HepG2 (cell line): ENCODE data around the gene MYH16. TPM values are rescaled to one million over a fixed set of nuclear protein-coding genes. Genes with fewer than 3 reads are reported as not detected.

Experiments
- ATAC-seq: fragments of 200-7000 bp; cut with Tn5 transposase; 3 replicates; pipeline ENCODE4 v1.9.1; 2020; ENCODE audit warnings: mild to moderate bottlenecking, moderate library complexity
- BruUV-seq: library from RNA; stranded (reverse); fragments of 400-500 nt; replicated peaks from 2 replicates; lab custom pipeline; 2021; lab: Mats Ljungman, UMichigan
- CTCF ChIA-PET: fragments of 300-600 bp; formaldehyde crosslinking; extraction: SDS; loops from one replicate; lab custom pipeline; 2021; ENCODE audit warnings: low total read pairs, inconsistent platforms, low intra/inter-chr PET ratio; lab: Yijun Ruan, JAX
- POLR2A ChIA-PET: fragments of 350-600 bp; sonication (Branson Sonifier 250); formaldehyde crosslinking; loops from one replicate; lab custom pipeline; 2020; ENCODE audit warnings: antibody characterized with exemption, inconsistent platforms; lab: Yijun Ruan, JAX
- DNase-seq: peaks from one replicate; pipeline ENCODE4 v3.0.0-alpha.2; 2015; ENCODE audit warnings: low spot score
- FAIRE-seq: peaks from 3 replicates; lab custom pipeline; 2011; peaks lifted over from hg19 to GRCh38; lab: Jason Lieb, UNC
- H2AFZ ChIP-seq: one replicate; pipeline ENCODE4 v1.6.1; 2011; ENCODE audit warnings: low read length, inconsistent platforms
- H3K27ac ChIP-seq: fragments of 300-600 bp; 3 replicates; pipeline ENCODE4 v1.8.0; 2011; ENCODE audit warnings: mixed run types, mild to moderate bottlenecking, mixed read lengths, low read length, inconsistent platforms; ENCODE audit not compliant: insufficient read depth; ENCODE audit errors: extremely low read length
- H3K27me3 ChIP-seq, 2 experiments: fragments of 200-600 bp in 1 of 2; 2 replicates in 1 of 2; 3 replicates in 1 of 2; pipeline versions ENCODE4 v1.6.0 to v1.8.0; 2011; ENCODE audit warnings: low read length in 2 of 2, mild to moderate bottlenecking in 2 of 2, moderate library complexity in 2 of 2, inconsistent platforms in 1 of 2; ENCODE audit not compliant: insufficient read depth in 2 of 2, control insufficient read depth in 1 of 2
- H3K36me3 ChIP-seq, 2 experiments: fragments of 200-600 bp in 1 of 2; replicated peaks in 1 of 2; 2 replicates in 1 of 2; 3 replicates in 1 of 2; pipeline versions ENCODE4 v1.5.1 to v1.8.0; 2011; ENCODE audit warnings: low read length in 2 of 2, inconsistent platforms in 1 of 2; ENCODE audit not compliant: insufficient read depth in 2 of 2, control insufficient read depth in 1 of 2
- H3K4me1 ChIP-seq: 2 replicates; pipeline ENCODE4 v1.5.1; 2012; ENCODE audit warnings: low read length, inconsistent platforms; ENCODE audit not compliant: insufficient read depth
- H3K4me2 ChIP-seq: 2 replicates; pipeline ENCODE4 v1.6.0; 2011; ENCODE audit warnings: low read depth, low read length, inconsistent platforms
- H3K4me3 ChIP-seq, 3 experiments: fragments of 200-600 bp in 1 of 3; sonication (generic), shearing (Covaris generic) in 1 of 3; replicated peaks in 1 of 3; 2 replicates each; pipeline ENCODE4 v1.5.1; 2011 to 2016; ENCODE audit warnings: low read length in 3 of 3, inconsistent platforms in 2 of 3, low read depth in 2 of 3, mild to moderate bottlenecking in 2 of 3, control low read depth in 1 of 3, mixed read lengths in 1 of 3; ENCODE audit not compliant: insufficient read depth in 1 of 3
- H3K79me2 ChIP-seq: one replicate; pipeline ENCODE4 v1.6.1; 2011; ENCODE audit warnings: low read length, inconsistent platforms; ENCODE audit not compliant: insufficient read depth
- H3K9ac ChIP-seq: 2 replicates; pipeline ENCODE4 v1.6.0; 2011; ENCODE audit warnings: mild to moderate bottlenecking, low read depth, low read length, inconsistent platforms; ENCODE audit not compliant: insufficient read depth
- H3K9me3 ChIP-seq: 2 replicates; pipeline ENCODE4 v1.5.1; 2012; ENCODE audit warnings: mild to moderate bottlenecking, low read length
- H4K20me1 ChIP-seq: 2 replicates; pipeline ENCODE4 v1.6.0; 2011; ENCODE audit warnings: inconsistent platforms, mild to moderate bottlenecking, low read length, moderate library complexity; ENCODE audit not compliant: insufficient read depth
- ARID4A ChIP-seq: sonication (generic); formaldehyde crosslinking; IDR thresholded peaks from 2 replicates; pipeline ENCODE4 v1.5.0; 2020; ENCODE audit warnings: mild to moderate bottlenecking, missing genetic modification reagents, borderline replicate concordance
- ATRX ChIP-seq: sonication (generic); formaldehyde crosslinking; IDR thresholded peaks from 2 replicates; pipeline ENCODE4 v1.4.0; 2020; ENCODE audit warnings: missing genetic modification reagents, borderline replicate concordance
- CHD2 ChIP-seq: IDR thresholded peaks from 2 replicates; pipeline ENCODE4 v1.6.1; 2011; ENCODE audit warnings: low read depth, low read length, improper control_type of control experiment
- HMG20B ChIP-seq: conservative IDR thresholded peaks from 2 replicates; pipeline ENCODE4 v1.6.1; 2016; ENCODE audit warnings: missing genetic modification reagents, missing compliant biosample characterization
- PAXIP1 ChIP-seq: sonication (generic); formaldehyde crosslinking; conservative IDR thresholded peaks from 2 replicates; pipeline ENCODE4 v1.4.0; 2020; ENCODE audit warnings: mild to moderate bottlenecking, missing genetic modification reagents, moderate library complexity
- RXRB ChIP-seq: IDR thresholded peaks from 2 replicates; pipeline ENCODE4 v1.6.1; 2016; ENCODE audit warnings: borderline replicate concordance, missing genetic modification reagents, missing compliant biosample characterization
- ZBTB3 ChIP-seq: sonication (generic); formaldehyde crosslinking; IDR thresholded peaks from 2 replicates; pipeline ENCODE4 v1.4.0; 2020; ENCODE audit warnings: low read depth, mild to moderate bottlenecking, moderate library complexity, missing genetic modification reagents, borderline replicate concordance
- ZNF329 ChIP-seq: sonication (generic); formaldehyde crosslinking; IDR thresholded peaks from 2 replicates; pipeline ENCODE4 v1.9.0; 2021; ENCODE audit warnings: low read depth, mild to moderate bottlenecking, missing genetic modification reagents
- ZNF781 ChIP-seq: sonication (generic); formaldehyde crosslinking; IDR thresholded peaks from 2 replicates; pipeline ENCODE4 v1.5.1; 2020; ENCODE audit warnings: borderline replicate concordance, mild to moderate bottlenecking, missing genetic modification reagents; ENCODE audit errors: not compliant biosample characterization
- ZSCAN31 ChIP-seq: sonication (generic); formaldehyde crosslinking; IDR thresholded peaks from 2 replicates; pipeline ENCODE4 v1.5.0; 2020; ENCODE audit warnings: low read depth, mild to moderate bottlenecking, missing genetic modification reagents
- WGBS: methylation state at CpG from one replicate; pipeline ENCODE4 v1.1.6; 2017; ENCODE audit warnings: low lambda C conversion rate; 5-methylcytosine and 5-hydroxymethylcytosine counted together
- in situ Hi-C: cut with HindIII; loops from 2 replicates; pipeline ENCODE4 v1.10.0; 2017; ENCODE audit warnings: low pct_unique_long_range_greater_than_20kb; ENCODE audit not compliant: extremely low pct_ligation_motif_present
- intact Hi-C: fragments of 100-400 bp; cut with micrococcal nuclease; formaldehyde crosslinking; loops from one replicate; pipeline ENCODE4 v1.10.0; 2022; ENCODE audit not compliant: unreplicated experiment
- polyA plus RNA-seq, 8 experiments: library from polyadenylated mRNA; depleted of rRNA in 3 of 8; stranded (reverse) in 7 of 8; unstranded in 1 of 8; fragments of >200 nt; fragmentation: Illumina TruSeq in 4 of 8; extraction: Trizol in 4 of 8; gene quantifications; 2 replicates each; pipeline versions ENCODE4 v1.2.1 to v1.2.3, GENCODE V29; 2011 to 2016; ENCODE audit warnings: low read depth in 4 of 8, missing spikeins in 1 of 8, mixed read lengths in 1 of 8; ENCODE audit not compliant: insufficient read depth in 1 of 8
- total RNA-seq, 5 experiments: library from RNA; depleted of rRNA; stranded (reverse); fragments of >200 nt; fragmentation: Illumina TruSeq; extraction: Trizol; gene quantifications; 2 replicates each; pipeline ENCODE4 v1.2.3, GENCODE V29; 2016; ENCODE audit warnings: low read depth in 1 of 5
- TF ChIP-seq, protein P1 (sequence below): sonication (generic); formaldehyde crosslinking; IDR thresholded peaks from 2 replicates; pipeline ENCODE4 v1.4.0; 2020; ENCODE audit warnings: mild to moderate bottlenecking, missing genetic modification reagents

MYH16 gene
- total and polyA plus RNA-seq, 2 of the 13 experiments (the other 11 are each of a cell fraction or from before 2014, with no cell fraction given) = 0.05 to 0.15 TPM

GRCh38 chr7:99293167-99293566 is 20.5 kb downstream of the MYH16 start:
- no peak overlapping the region for H3K4me2 ChIP-seq
- no peaks in the 10 kb centered on the region; a peak in 1 of 5 replicates for H3K27me3 ChIP-seq
- in situ Hi-C loops = no loop called here
- 82% methylated on average over 1 of the region's 1 CpG for WGBS
- H3K4me3 ChIP-seq = no peak overlapping the region
- BruUV-seq = no TSS peak
- peaks cover 13% of the 10 kb centered on the region; the same call in 1 of the 2 replicates for H3K4me1 ChIP-seq
- H3K9ac ChIP-seq = no peak overlapping the region
- ChIA-PET CTCF (no interaction called here), POLR2A (interaction anchor here (1.1 to 1.5 kb wide), 2 partner anchors 19 to 81 kb away, joined by 3 to 4 read pairs; no protein-coding TSS in a partner anchor)
- FAIRE-seq = no peak
- H3K79me2 ChIP-seq = no peaks in the 10 kb centered on the region
- no peak for DNase-seq
- no peaks in the 10 kb centered on the region for H4K20me1 ChIP-seq
- no peak overlapping the region for H3K27ac ChIP-seq
- no peak; the same call in 2 of the 3 replicates for ATAC-seq
- H2AFZ ChIP-seq = no peak overlapping the region
- intact Hi-C loops = no loop called here
- no peaks in the 10 kb centered on the region for H3K9me3 ChIP-seq
- no peaks in the 10 kb centered on the region for H3K36me3 ChIP-seq
- TF ChIP-seq PAXIP1 (CRISPR knock-in tag) (no peak), ZBTB3 (no peak), CHD2 (no peak), ZNF329 (CRISPR knock-in tag) (no peak), ZNF781 (CRISPR knock-in tag) (no peak), ARID4A (CRISPR knock-in tag) (no peak), ATRX (no peak), ZSCAN31 (CRISPR knock-in tag) (no peak), RXRB (CRISPR knock-in tag) (no peak), HMG20B (no peak)
- TF ChIP-seq, protein P1, sequence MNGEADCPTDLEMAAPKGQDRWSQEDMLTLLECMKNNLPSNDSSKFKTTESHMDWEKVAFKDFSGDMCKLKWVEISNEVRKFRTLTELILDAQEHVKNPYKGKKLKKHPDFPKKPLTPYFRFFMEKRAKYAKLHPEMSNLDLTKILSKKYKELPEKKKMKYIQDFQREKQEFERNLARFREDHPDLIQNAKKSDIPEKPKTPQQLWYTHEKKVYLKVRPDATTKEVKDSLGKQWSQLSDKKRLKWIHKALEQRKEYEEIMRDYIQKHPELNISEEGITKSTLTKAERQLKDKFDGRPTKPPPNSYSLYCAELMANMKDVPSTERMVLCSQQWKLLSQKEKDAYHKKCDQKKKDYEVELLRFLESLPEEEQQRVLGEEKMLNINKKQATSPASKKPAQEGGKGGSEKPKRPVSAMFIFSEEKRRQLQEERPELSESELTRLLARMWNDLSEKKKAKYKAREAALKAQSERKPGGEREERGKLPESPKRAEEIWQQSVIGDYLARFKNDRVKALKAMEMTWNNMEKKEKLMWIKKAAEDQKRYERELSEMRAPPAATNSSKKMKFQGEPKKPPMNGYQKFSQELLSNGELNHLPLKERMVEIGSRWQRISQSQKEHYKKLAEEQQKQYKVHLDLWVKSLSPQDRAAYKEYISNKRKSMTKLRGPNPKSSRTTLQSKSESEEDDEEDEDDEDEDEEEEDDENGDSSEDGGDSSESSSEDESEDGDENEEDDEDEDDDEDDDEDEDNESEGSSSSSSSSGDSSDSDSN (CRISPR knock-in tag) = no peak
